ENCODE measurements around the gene RPS21.

DNA sequence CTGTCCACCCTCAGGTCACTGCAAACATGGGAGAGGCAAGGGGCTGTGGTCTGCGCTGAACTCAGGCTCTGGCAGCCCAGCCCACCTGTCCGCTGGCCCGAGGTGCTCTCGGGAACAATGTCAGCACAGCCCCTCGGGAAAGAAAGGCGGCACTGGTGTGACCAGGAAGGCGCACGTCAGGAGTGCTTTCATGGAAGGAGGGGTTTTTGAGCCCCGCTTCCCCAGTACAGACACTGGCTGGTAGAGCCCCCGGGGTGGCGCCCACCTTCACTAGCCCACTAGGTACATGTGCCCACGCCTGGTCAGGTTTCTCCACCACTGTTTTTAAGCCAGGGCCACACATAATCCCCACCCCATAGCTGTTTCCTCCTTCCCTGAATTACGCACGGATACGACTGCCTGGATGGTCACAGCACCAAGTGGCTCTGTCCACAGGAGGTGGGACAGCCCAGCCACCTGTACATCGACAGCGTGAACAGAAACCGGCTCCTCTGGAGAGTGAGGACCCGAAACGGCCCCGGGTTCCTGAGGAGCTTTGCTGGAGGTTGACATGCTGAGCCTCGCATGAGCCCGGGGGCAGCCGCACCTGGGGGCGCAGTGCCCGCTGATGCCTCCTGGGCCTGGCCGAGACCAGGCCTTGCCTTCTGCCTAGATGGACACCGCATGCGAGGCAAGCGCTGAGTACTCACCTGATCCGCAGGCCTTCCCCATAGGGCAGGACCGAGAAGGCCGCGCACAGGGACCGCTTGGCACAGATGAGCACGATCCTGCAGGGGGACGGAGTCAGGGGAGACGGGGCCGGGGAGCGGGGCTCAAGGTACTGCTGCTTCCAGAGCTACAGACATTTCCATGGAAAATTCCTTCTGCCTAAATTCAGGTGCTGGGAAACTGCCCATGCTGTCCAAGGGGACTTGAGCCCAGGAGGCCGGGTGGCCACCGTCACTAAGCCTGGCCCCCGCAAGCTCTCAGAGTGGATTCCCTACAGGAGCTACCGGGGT is 7.6 kb downstream of the RPS21 start:
- TF ChIP-seq, protein P1, sequence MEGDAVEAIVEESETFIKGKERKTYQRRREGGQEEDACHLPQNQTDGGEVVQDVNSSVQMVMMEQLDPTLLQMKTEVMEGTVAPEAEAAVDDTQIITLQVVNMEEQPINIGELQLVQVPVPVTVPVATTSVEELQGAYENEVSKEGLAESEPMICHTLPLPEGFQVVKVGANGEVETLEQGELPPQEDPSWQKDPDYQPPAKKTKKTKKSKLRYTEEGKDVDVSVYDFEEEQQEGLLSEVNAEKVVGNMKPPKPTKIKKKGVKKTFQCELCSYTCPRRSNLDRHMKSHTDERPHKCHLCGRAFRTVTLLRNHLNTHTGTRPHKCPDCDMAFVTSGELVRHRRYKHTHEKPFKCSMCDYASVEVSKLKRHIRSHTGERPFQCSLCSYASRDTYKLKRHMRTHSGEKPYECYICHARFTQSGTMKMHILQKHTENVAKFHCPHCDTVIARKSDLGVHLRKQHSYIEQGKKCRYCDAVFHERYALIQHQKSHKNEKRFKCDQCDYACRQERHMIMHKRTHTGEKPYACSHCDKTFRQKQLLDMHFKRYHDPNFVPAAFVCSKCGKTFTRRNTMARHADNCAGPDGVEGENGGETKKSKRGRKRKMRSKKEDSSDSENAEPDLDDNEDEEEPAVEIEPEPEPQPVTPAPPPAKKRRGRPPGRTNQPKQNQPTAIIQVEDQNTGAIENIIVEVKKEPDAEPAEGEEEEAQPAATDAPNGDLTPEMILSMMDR (IDR thresholded peaks at IDR 0.05): no peak
- no peak for TF ChIP-seq POLR2A (IDR thresholded peaks at IDR 0.05)

Data from lower leg skin (tissue), 3 donors.